Activated naive CD4-positive, alpha-beta T cell treated with anti-CD3 and anti-CD28 coated beads for 36 hours (primary cell): Measurements from ENCODE around the gene CORO1C. TPM values are rescaled to one million over a fixed set of nuclear protein-coding genes. Genes with fewer than 3 reads are reported as not detected.
A peak's percentile ranks its signal among the peaks of the same experiment; 100 is the strongest.

Experiments used
- CTCF ChIA-PET: fragments of 350-600 bp; sonication (Branson Sonifier 250); formaldehyde crosslinking; loops from one replicate; lab custom pipeline; 2021; ENCODE audit warnings: antibody characterized with exemption; lab: Charles Lee
- DNase-seq: peaks from one replicate; pipeline ENCODE4 v3.0.0-alpha.2; 2020
- H3K27ac Mint-ChIP-seq: one replicate; pipeline ENCODE4 v1.8.0; 2021; ENCODE audit warnings: mild to moderate bottlenecking, mixed read lengths
- H3K27me3 Mint-ChIP-seq: one replicate; pipeline ENCODE4 v1.8.0; 2021; ENCODE audit warnings: low read depth, mixed read lengths
- H3K36me3 Mint-ChIP-seq: one replicate; pipeline ENCODE4 v1.8.0; 2021; ENCODE audit warnings: low read depth, mixed read lengths
- H3K4me1 Mint-ChIP-seq: one replicate; pipeline ENCODE4 v1.8.0; 2021; ENCODE audit warnings: low read depth, mixed read lengths
- H3K4me3 Mint-ChIP-seq: one replicate; pipeline ENCODE4 v1.8.0; 2021; ENCODE audit warnings: mild to moderate bottlenecking, moderate library complexity, mixed read lengths
- H3K9me3 Mint-ChIP-seq: one replicate; pipeline ENCODE4 v1.8.0; 2021; ENCODE audit warnings: mixed read lengths
- intact Hi-C: fragments of 100-400 bp; cut with micrococcal nuclease; formaldehyde crosslinking; loops from one replicate; pipeline ENCODE4 v1.15.1; 2023
- total RNA-seq, 2 experiments: library from RNA; stranded (reverse); gene quantifications; one replicate each; pipeline ENCODE4 v1.2.3, GENCODE V29; 2021

CORO1C gene
- total RNA-seq, 2 experiments from 2014 or later, result 36.4 to 43.7 TPM

DNA sequence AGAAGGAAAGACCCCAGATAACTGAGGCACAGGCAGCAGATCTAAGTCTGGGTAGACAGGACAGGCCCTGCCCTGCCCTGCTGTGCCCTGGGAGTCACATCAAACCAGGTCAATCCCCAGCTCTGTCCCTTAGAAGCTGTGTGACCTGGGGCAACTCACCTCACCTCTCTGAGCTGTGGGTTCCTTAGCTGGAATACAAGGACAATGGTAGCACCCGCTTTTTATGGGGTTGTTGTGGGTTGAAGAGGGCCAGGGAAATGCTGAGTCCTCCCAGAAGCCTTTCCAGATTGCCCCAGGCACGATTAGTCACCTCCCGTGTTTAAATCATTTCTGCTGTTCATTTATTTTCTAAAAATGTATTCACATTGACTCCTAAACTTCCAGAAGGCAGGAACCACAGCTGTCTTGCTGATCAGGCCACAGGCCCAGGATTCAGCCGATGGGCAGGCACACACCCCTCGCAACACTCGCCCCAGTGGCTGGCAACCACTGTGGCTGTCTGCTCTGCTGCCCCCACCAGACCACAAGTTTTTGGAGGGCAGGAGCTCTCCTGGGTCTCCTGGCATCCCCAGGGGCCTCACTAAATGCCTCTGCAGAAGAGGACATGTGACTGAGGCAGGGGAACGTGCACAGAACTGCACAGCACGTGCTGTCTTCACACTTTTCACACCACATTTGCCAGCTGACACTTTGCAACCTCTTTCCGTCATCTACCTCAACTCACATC is 100.7 kb downstream of the CORO1C start:
- intact Hi-C loops, result loop anchor here (5.0 to 10.0 kb wide), 3 partner anchors 227 to 1952 kb away; partner anchors contain the start of genes ANKRD13A, GIT2, PPTC7 and SSH1
- peaks cover 63% of the 10 kb centered on the region for H3K4me1 Mint-ChIP-seq
- CTCF ChIA-PET, result interaction anchor here (0.7 to 5.6 kb wide), 4 partner anchors 14 to 62 kb away, joined by 3 to 63 read pairs (median 4); no protein-coding TSS in a partner anchor
- H3K27ac Mint-ChIP-seq, result peak overlapping the region; percentile 100
- peaks cover 33% of the 10 kb centered on the region for H3K36me3 Mint-ChIP-seq
- peak; percentile 40 for DNase-seq
- peaks cover 4% of the 10 kb centered on the region for H3K9me3 Mint-ChIP-seq
- H3K27me3 Mint-ChIP-seq, result no peaks in the 10 kb centered on the region
- peak overlapping the region; percentile 90 for H3K4me3 Mint-ChIP-seq

DNA sequence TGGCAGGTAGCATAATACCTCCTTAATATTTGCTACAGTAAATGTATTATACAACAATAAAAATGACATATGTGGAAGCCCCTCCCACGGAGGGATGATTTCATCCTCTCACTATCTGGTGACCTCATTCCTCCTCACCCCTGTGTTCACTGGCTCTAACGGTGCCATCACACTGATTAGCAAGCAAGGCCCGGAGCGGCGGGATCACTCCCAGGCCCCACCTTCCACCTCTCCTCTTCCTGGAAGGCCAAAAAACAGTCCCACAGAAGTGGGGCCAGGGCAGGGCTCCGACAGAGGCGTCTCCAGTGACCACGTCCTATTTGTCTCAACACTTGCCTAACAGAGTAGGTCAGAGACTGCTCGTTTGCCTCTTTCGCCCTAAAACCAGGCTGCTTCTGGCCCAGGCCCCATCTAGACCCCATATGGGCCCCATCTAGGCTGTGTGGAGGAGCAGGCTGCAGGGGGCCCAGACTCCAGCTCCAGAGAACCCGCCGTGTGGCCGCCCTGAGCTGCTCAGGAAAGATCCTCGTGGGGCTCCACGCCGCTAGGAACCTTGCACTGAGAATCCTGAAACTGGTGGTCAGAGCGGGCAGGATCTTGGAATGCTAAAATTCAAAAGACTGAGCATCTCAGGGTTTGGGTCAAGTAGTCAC is 101.4 kb downstream of the CORO1C start:
- Mint-ChIP-seq H3K4me3 (peak overlapping the region; percentile 90), H3K27ac (peak overlapping the region; percentile 100), H3K36me3 (peaks cover 35% of the 10 kb centered on the region), H3K4me1 (peaks cover 61% of the 10 kb centered on the region), H3K27me3 (no peaks in the 10 kb centered on the region), H3K9me3 (peaks cover 4% of the 10 kb centered on the region)
- peak; percentile 84 for DNase-seq
- intact Hi-C loops, result loop anchor here (1.0 to 10.0 kb wide), 8 partner anchors 34 to 1952 kb away; partner anchors contain the start of genes ANKRD13A, CORO1C, GIT2 and PPTC7
- CTCF ChIA-PET, result interaction anchor here (0.7 to 5.6 kb wide), 4 partner anchors 13 to 66 kb away, joined by 3 to 63 read pairs (median 4); no protein-coding TSS in a partner anchor

- peak overlapping the region; percentile 100 for H3K27ac Mint-ChIP-seq
- DNase-seq, result peak; percentile 51
- CTCF ChIA-PET, result interaction anchor here (0.9 to 5.6 kb wide), 2 partner anchors 12 to 65 kb away, joined by 4 to 63 read pairs; no protein-coding TSS in a partner anchor
- H3K4me3 Mint-ChIP-seq, result peak overlapping the region; percentile 90
- intact Hi-C loops, result loop anchor here (1.0 to 2.0 kb wide), 5 partner anchors 35 to 424 kb away; partner anchors contain the start of genes CORO1C and USP30
- peaks cover 4% of the 10 kb centered on the region for H3K9me3 Mint-ChIP-seq
- H3K36me3 Mint-ChIP-seq, result peaks cover 36% of the 10 kb centered on the region
- no peaks in the 10 kb centered on the region for H3K27me3 Mint-ChIP-seq
- H3K4me1 Mint-ChIP-seq, result peaks cover 53% of the 10 kb centered on the region
Observed at GRCh38 chr12:108629151-108629550, 102.2 kb downstream of the CORO1C start.

DNA sequence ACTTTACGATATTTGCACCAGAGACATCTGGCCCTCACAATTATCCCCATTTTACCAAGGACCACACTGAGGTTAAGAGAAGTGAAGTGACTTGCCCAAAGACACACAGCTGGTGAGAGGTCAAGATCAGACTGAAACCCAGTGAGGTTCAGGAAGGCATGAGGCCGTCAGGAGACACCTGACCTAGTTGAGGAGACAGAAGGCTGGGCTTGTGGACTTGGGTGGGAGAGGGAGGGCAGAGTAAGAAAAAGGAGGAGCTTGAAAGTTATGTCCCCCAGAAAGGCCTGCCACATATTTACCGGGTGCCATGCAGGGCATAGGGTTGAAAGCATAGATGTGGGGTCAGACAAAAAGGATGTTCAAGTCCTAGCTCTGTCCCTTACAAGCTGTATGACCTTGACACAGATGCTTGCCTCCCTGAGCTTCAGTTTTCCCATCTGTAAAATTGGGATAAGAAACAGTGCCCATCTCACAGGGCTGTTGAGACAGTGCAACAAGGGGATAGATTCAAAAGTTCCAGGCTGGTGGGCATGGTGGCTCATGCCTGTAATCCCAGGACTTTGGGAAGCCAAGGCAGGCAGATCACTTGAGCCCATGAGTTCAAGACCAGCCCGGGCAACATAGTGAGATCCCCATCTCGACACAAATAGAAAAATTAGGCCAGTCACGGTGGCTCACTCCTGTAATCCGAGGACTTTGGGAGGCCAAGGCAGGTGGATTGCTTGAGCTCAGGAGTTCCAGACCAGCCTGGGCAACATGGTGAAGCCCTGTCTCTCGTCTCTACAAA is 104.0 kb downstream of the CORO1C start:
- Mint-ChIP-seq H3K9me3 (peaks cover 4% of the 10 kb centered on the region), H3K27ac (peak overlapping the region; percentile 100), H3K27me3 (no peaks in the 10 kb centered on the region), H3K4me1 (peaks cover 51% of the 10 kb centered on the region), H3K36me3 (peaks cover 45% of the 10 kb centered on the region), H3K4me3 (no peak overlapping the region)
- no peak for DNase-seq
- CTCF ChIA-PET, result interaction anchor here (0.6 to 5.6 kb wide), 12 partner anchors 10 to 176 kb away, joined by 3 to 63 read pairs (median 3); partner anchors contain the start of gene ISCU
- intact Hi-C loops, result no loop called here

- Mint-ChIP-seq H3K36me3 (peaks cover 40% of the 10 kb centered on the region), H3K4me1 (peaks cover 38% of the 10 kb centered on the region), H3K4me3 (no peak overlapping the region)
Observed at GRCh38 chr12:108625228-108625627, 106.1 kb downstream of the CORO1C start.

DNA sequence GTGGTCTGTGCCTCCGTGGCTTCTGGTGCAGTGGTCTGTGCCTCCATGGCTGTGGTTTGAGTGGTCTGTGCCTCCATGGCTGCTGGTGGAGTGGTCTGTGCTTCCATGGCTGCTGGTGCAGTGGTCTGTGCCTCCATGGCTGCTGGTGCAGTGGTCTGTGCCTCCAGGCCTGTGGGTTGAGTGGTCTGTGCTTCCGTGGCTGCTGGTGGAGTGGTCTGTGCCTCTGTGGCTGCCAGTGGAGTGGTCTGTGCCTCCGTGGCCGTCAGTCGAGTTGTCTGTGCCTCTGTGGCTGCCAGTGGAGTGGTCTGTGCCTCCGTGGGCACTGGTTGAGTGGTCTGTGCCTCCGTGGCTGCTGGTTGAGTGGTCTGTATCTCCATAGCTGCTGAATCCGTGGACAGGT is 107.7 kb downstream of the CORO1C start:
- Mint-ChIP-seq H3K4me3 (no peak overlapping the region), H3K4me1 (peaks cover 36% of the 10 kb centered on the region), H3K27ac (peak overlapping the region; percentile 51), H3K36me3 (peaks cover 35% of the 10 kb centered on the region), H3K9me3 (no peaks in the 10 kb centered on the region), H3K27me3 (no peaks in the 10 kb centered on the region)
- DNase-seq, result no peak
- CTCF ChIA-PET, result interaction anchor here (1.0 kb wide), 1 partner anchor 59 kb away, joined by 3 read pairs; no protein-coding TSS in a partner anchor
- intact Hi-C loops, result no loop called here

More at GRCh38 chr12:108625228-108625627, 106.1 kb downstream of the CORO1C start:
- no peaks in the 10 kb centered on the region for H3K9me3 Mint-ChIP-seq
- CTCF ChIA-PET, result no interaction called here
- H3K27ac Mint-ChIP-seq, result no peak overlapping the region
- H3K27me3 Mint-ChIP-seq, result no peaks in the 10 kb centered on the region
- DNase-seq, result no peak
- intact Hi-C loops, result no loop called here

DNA sequence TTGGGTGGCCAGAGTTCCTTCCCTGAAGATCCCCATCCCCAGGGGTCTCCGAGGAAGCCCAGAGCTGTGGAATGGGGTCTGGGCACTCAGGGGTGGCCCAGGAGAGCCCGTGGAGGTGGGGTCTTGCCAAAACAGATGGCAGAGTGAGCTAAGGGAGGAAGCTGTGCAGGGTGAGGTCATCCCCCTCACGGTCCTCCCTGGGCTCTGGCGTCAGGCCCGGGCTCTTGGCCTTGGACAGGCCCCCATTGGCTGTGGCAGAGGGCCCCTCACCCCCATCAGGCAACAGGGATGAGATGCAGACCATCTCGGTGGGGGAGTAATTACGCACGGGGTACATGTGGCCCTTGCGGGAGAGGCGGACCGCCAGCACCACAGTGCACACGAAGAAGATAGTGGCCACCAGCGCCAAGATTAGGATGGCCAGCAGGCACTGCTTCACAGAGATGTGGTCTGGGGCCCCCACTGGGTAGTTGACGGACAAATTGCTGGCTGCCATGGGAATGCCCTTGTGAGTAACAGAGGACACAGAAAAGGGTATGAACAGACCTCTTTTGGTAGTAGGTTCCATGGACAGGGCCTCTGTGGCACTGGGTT is 108.3 kb downstream of the CORO1C start:
- Mint-ChIP-seq H3K27me3 (no peaks in the 10 kb centered on the region), H3K9me3 (no peaks in the 10 kb centered on the region), H3K27ac (no peak overlapping the region), H3K4me3 (no peak overlapping the region), H3K4me1 (peaks cover 37% of the 10 kb centered on the region), H3K36me3 (peaks cover 33% of the 10 kb centered on the region)
- intact Hi-C loops, result no loop called here
- CTCF ChIA-PET, result interaction anchor here (0.6 to 1.1 kb wide), 2 partner anchors 51 to 490 kb away, joined by 3 to 5 read pairs; no protein-coding TSS in a partner anchor
- DNase-seq, result no peak

DNA sequence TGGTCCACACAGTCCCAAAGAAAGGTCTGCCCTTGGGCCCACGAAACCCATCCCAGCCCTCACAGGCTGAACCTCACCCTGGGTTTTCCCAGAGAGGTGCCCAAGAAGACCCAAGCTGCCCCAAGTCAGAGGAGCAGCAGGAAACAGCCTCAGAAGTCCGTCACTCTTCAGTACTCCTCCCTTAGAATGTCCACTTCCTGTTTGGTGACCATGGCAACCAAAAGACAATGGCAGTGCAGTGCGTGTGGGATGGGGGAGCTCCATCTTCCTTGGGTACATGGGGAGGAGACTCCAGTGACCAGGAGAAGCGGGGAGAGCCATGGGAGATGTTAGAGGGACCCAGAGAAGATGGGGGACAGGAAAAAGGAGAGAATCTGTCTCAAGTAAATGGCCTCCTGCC is 108.9 kb downstream of the CORO1C start:
- CTCF ChIA-PET, result interaction anchor here (0.6 to 1.6 kb wide), 3 partner anchors 50 to 490 kb away, joined by 3 to 10 read pairs (median 5); no protein-coding TSS in a partner anchor
- peak overlapping the region; percentile 82 for H3K27ac Mint-ChIP-seq
- H3K27me3 Mint-ChIP-seq, result no peaks in the 10 kb centered on the region
- no peak for DNase-seq
- intact Hi-C loops, result no loop called here
- no peaks in the 10 kb centered on the region for H3K9me3 Mint-ChIP-seq
- peaks cover 31% of the 10 kb centered on the region for H3K36me3 Mint-ChIP-seq
- peaks cover 38% of the 10 kb centered on the region for H3K4me1 Mint-ChIP-seq
- no peak overlapping the region for H3K4me3 Mint-ChIP-seq

DNA sequence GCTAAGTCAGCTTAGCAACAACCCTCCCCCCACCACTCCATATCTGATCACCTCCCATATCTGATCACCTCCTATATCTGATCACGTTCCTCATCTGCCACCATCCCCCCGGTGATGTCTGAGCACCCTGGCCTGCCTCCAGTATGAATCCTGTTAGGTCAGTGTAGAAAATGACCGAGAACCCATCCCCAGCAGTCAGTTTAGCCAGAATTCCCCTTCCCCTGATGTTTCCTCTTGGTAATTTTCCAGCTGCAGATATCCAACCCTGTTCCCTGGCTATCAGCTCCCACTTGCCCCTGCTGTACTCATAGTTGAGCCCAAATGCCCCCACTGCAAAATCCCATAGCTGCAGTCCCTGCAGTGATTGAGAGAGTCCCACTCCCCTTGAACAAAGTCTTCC is 110.2 kb downstream of the CORO1C start:
- intact Hi-C loops, result no loop called here
- Mint-ChIP-seq H3K27me3 (no peaks in the 10 kb centered on the region), H3K9me3 (peaks cover 6% of the 10 kb centered on the region), H3K4me1 (peaks cover 43% of the 10 kb centered on the region), H3K4me3 (no peak overlapping the region), H3K27ac (peak overlapping the region; percentile 65), H3K36me3 (peaks cover 31% of the 10 kb centered on the region)
- no peak for DNase-seq
- CTCF ChIA-PET, result interaction anchor here (1.0 to 9.1 kb wide), 5 partner anchors 15 to 61 kb away, joined by 3 to 306 read pairs (median 9); partner anchors contain the start of gene ISCU

GRCh38 chr12:108620236-108620879 is 111.0 kb downstream of the CORO1C start:
- CTCF ChIA-PET, result interaction anchor here (0.6 to 9.1 kb wide), 7 partner anchors 15 to 226 kb away, joined by 3 to 306 read pairs (median 3); partner anchors contain the start of gene ISCU
- DNase-seq, result no peak
- peaks cover 41% of the 10 kb centered on the region for H3K4me1 Mint-ChIP-seq

More at GRCh38 chr12:108620236-108620879, 111.0 kb downstream of the CORO1C start:
- peaks cover 28% of the 10 kb centered on the region for H3K36me3 Mint-ChIP-seq
- H3K4me3 Mint-ChIP-seq, result no peak overlapping the region
- peak overlapping the region; percentile 54 for H3K27ac Mint-ChIP-seq
- H3K27me3 Mint-ChIP-seq, result no peaks in the 10 kb centered on the region
- peaks cover 12% of the 10 kb centered on the region for H3K9me3 Mint-ChIP-seq
- intact Hi-C loops, result no loop called here
